H9 (cell line): Measurements from ENCODE around the gene B3GALT4. TPM values are rescaled to one million over a fixed set of nuclear protein-coding genes. Genes with fewer than 3 reads are reported as not detected.
A peak's percentile ranks its signal among the peaks of the same experiment; 100 is the strongest.

Experiments used
- DNase-seq: peaks from one replicate; pipeline ENCODE4 v3.0.0-alpha.2; 2017
- H2AFZ ChIP-seq: one replicate; pipeline ENCODE4 v1.6.1; 2013; ENCODE audit warnings: mild to moderate bottlenecking, low read length, control low read depth, moderate library complexity
- H2AK5ac ChIP-seq: 2 replicates; pipeline ENCODE4 v1.6.1; 2013; ENCODE audit warnings: low read length, control low read depth, mixed read lengths; ENCODE audit not compliant: insufficient read length
- H2BK120ac ChIP-seq: one replicate; pipeline ENCODE4 v1.6.1; 2013; ENCODE audit warnings: low read depth, mild to moderate bottlenecking, low read length, control low read depth, inconsistent platforms; ENCODE audit not compliant: poor library complexity, severe bottlenecking
- H2BK12ac ChIP-seq: 2 replicates; pipeline ENCODE4 v1.6.1; 2013; ENCODE audit warnings: low read length, control low read depth, mixed read lengths, low read depth; ENCODE audit not compliant: insufficient read length
- H2BK15ac ChIP-seq: 2 replicates; pipeline ENCODE4 v1.6.1; 2013; ENCODE audit warnings: low read depth, low read length, control low read depth
- H2BK20ac ChIP-seq: one replicate; pipeline ENCODE4 v1.6.1; 2013; ENCODE audit warnings: low read depth, mild to moderate bottlenecking, low read length, control low read depth, inconsistent platforms; ENCODE audit not compliant: poor library complexity, severe bottlenecking
- H2BK5ac ChIP-seq: 2 replicates; pipeline ENCODE4 v1.6.1; 2013; ENCODE audit warnings: low read length, control low read depth, mixed read lengths; ENCODE audit not compliant: insufficient read length
- H3K14ac ChIP-seq: 2 replicates; pipeline ENCODE4 v1.6.1; 2013; ENCODE audit warnings: low read length, control low read depth; ENCODE audit not compliant: insufficient read depth
- H3K18ac ChIP-seq: 2 replicates; pipeline ENCODE4 v1.6.1; 2013; ENCODE audit warnings: low read depth, mild to moderate bottlenecking, mixed read lengths, low read length, control low read depth; ENCODE audit not compliant: insufficient read length
- H3K23ac ChIP-seq: 2 replicates; pipeline ENCODE4 v1.6.1; 2013; ENCODE audit warnings: low read length, control low read depth, mixed read lengths, low read depth; ENCODE audit not compliant: insufficient read length
- H3K23me2 ChIP-seq: 2 replicates; pipeline ENCODE4 v1.6.1; 2013; ENCODE audit warnings: low read depth, mild to moderate bottlenecking, mixed read lengths, low read length, control low read depth; ENCODE audit not compliant: insufficient read length, poor library complexity, severe bottlenecking
- H3K27ac ChIP-seq: 2 replicates; pipeline ENCODE4 v1.5.1; 2013; ENCODE audit warnings: low read length, control low read depth, mixed read lengths, low read depth; ENCODE audit not compliant: insufficient read length
- H3K27me3 ChIP-seq: 2 replicates; pipeline ENCODE4 v1.6.1; 2013; ENCODE audit warnings: low read length, control low read depth, inconsistent platforms; ENCODE audit not compliant: insufficient read depth
- H3K4ac ChIP-seq: 2 replicates; pipeline ENCODE4 v1.6.1; 2013; ENCODE audit warnings: low read depth, mild to moderate bottlenecking, control low read depth, inconsistent platforms, low read length, moderate library complexity
- H3K4me1 ChIP-seq: 2 replicates; pipeline ENCODE4 v1.6.1; 2013; ENCODE audit warnings: low read length, control low read depth, inconsistent platforms; ENCODE audit not compliant: insufficient read depth
- H3K4me2 ChIP-seq: 2 replicates; pipeline ENCODE4 v1.6.1; 2013; ENCODE audit warnings: low read length, control low read depth, mixed read lengths; ENCODE audit not compliant: insufficient read length, insufficient read depth
- H3K56ac ChIP-seq: 2 replicates; pipeline ENCODE4 v1.6.1; 2013; ENCODE audit warnings: low read depth, mild to moderate bottlenecking, mixed read lengths, low read length, control low read depth; ENCODE audit not compliant: insufficient read length
- H3K79me1 ChIP-seq: 2 replicates; pipeline ENCODE4 v1.6.1; 2013; ENCODE audit warnings: low read depth, mild to moderate bottlenecking, moderate library complexity, low read length, control low read depth, inconsistent platforms; ENCODE audit not compliant: insufficient read depth, poor library complexity, severe bottlenecking
- H3K79me2 ChIP-seq: 2 replicates; pipeline ENCODE4 v1.6.1; 2013; ENCODE audit warnings: low read length, control low read depth, inconsistent platforms; ENCODE audit not compliant: insufficient read depth
- H3K9ac ChIP-seq: 2 replicates; pipeline ENCODE4 v1.6.1; 2013; ENCODE audit warnings: low read length, control low read depth, mixed read lengths; ENCODE audit not compliant: insufficient read length; ENCODE audit errors: extremely low read depth
- H3K9me3 ChIP-seq: one replicate; pipeline ENCODE4 v1.6.1; 2013; ENCODE audit warnings: low read depth, low read length, inconsistent platforms; ENCODE audit not compliant: control insufficient read depth
- H3T11ph ChIP-seq: one replicate; pipeline ENCODE4 v1.6.1; 2013; ENCODE audit warnings: mild to moderate bottlenecking, low read length, control low read depth, inconsistent platforms
- H4K20me1 ChIP-seq: one replicate; pipeline ENCODE4 v1.6.1; 2013; ENCODE audit not compliant: control insufficient read depth, insufficient read length, insufficient read depth
- H4K5ac ChIP-seq: 2 replicates; pipeline ENCODE4 v1.6.1; 2013; ENCODE audit warnings: low read depth, mild to moderate bottlenecking, mixed read lengths, low read length, control low read depth; ENCODE audit not compliant: insufficient read length
- H4K8ac ChIP-seq: replicated peaks from 2 replicates; pipeline ENCODE4 v1.6.1; 2013; ENCODE audit warnings: low read length, control low read depth, mixed read lengths, low read depth; ENCODE audit not compliant: insufficient read length
- H4K91ac ChIP-seq: 2 replicates; pipeline ENCODE4 v1.6.1; 2013; ENCODE audit warnings: low read depth, mild to moderate bottlenecking, moderate library complexity, mixed read lengths, low read length, control low read depth; ENCODE audit not compliant: insufficient read length
- H3K27ac Mint-ChIP-seq, 3 experiments: 2 replicates in 2 of 3; 3 replicates in 1 of 3; pipeline ENCODE4 v1.8.0; 2020 to 2021; ENCODE audit warnings: mixed read lengths in 3 of 3, mild to moderate bottlenecking in 1 of 3, moderate library complexity in 1 of 3
- H3K27me3 Mint-ChIP-seq: 2 replicates; pipeline ENCODE4 v1.8.0; 2021; ENCODE audit warnings: low read depth, mild to moderate bottlenecking, moderate library complexity, mixed read lengths
- H3K36me3 Mint-ChIP-seq, 3 experiments: 2 replicates in 2 of 3; 3 replicates in 1 of 3; pipeline ENCODE4 v1.8.0; 2020 to 2021; ENCODE audit warnings: low read depth in 3 of 3, mixed read lengths in 3 of 3; ENCODE audit not compliant: insufficient read depth in 1 of 3
- H3K4me1 Mint-ChIP-seq, 2 experiments: 2 replicates each; pipeline ENCODE4 v1.8.0; 2020; ENCODE audit warnings: mixed read lengths in 2 of 2
- H3K4me3 Mint-ChIP-seq, 2 experiments: 2 replicates in 1 of 2; 3 replicates in 1 of 2; pipeline ENCODE4 v1.8.0; 2020 to 2021; ENCODE audit warnings: mild to moderate bottlenecking in 2 of 2, mixed read lengths in 2 of 2, moderate library complexity in 1 of 2
- H3K9me3 Mint-ChIP-seq, 2 experiments: 2 replicates in 1 of 2; 3 replicates in 1 of 2; pipeline ENCODE4 v1.8.0; 2020; ENCODE audit warnings: mild to moderate bottlenecking in 2 of 2, mixed read lengths in 2 of 2, moderate library complexity in 1 of 2
- WGBS: extraction: QIAGEN DNeasy Blood & Tissue Kit; methylation state at CpG from one replicate; pipeline ENCODE4 v1.1.7; 2013; ENCODE audit warnings: missing lambda C conversion rate, low lambda C conversion rate, mixed read lengths; ENCODE audit not compliant: insufficient read length; ENCODE audit errors: extremely low coverage; 5-methylcytosine and 5-hydroxymethylcytosine counted together
- total RNA-seq: library from RNA; stranded (reverse); gene quantifications from 2 replicates; pipeline ENCODE4 v1.2.1, GENCODE V29; 2021
- TF ChIP-seq, protein P1 (sequence below): fragments of 200-600 bp; sonication (generic); conservative IDR thresholded peaks from 3 replicates; pipeline ENCODE4 v1.8.0; 2021; ENCODE audit warnings: antibody characterized with exemption, mild to moderate bottlenecking

The B3GALT4 gene
- total RNA-seq, 1 experiment from 2014 or later, result 3.2 TPM

DNA sequence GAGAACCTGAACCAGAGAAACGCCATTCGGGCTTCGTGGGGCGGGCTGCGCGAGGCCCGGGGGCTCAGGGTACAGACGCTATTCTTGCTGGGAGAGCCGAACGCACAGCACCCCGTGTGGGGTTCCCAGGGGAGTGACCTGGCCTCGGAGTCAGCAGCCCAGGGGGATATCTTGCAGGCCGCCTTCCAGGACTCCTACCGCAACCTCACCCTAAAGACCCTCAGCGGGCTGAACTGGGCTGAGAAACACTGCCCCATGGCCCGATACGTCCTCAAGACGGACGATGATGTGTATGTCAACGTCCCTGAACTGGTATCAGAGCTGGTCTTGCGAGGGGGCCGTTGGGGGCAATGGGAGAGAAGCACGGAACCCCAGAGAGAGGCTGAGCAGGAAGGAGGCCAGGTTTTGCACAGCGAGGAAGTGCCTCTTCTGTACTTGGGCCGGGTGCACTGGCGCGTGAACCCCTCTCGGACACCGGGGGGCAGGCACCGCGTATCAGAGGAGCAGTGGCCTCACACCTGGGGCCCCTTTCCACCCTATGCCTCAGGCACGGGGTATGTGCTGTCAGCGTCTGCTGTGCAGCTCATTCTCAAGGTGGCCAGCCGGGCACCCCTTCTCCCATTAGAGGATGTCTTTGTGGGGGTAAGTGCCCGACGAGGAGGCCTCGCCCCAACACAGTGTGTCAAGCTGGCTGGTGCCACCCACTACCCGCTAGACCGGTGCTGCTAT lies 904 bp downstream of the B3GALT4 start:
- no peak overlapping the region for H2BK20ac ChIP-seq
- H3K27me3 ChIP-seq, result no peaks in the 10 kb centered on the region
- H3K14ac ChIP-seq, result no peak overlapping the region; the same call in 1 of the 2 replicates
- no peaks in the 10 kb centered on the region for H4K20me1 ChIP-seq
- H3K79me1 ChIP-seq, result no peaks in the 10 kb centered on the region
- peaks cover 11% of the 10 kb centered on the region for H3K23me2 ChIP-seq
- no peak overlapping the region for H4K91ac ChIP-seq
- H4K5ac ChIP-seq, result no peak overlapping the region
- H3K9ac ChIP-seq, result peak overlapping the region; percentile 16
- Mint-ChIP-seq H3K4me1 (peaks cover 39 to 47% of the 10 kb centered on the region in 2 experiments), H3K27me3 (no peaks in the 10 kb centered on the region), H3K4me3 (peak overlapping the region; percentile 78 to 92), H3K27ac (peak overlapping the region; percentile 86 to 99 (median 95); a peak in 5 of 7 replicates), H3K9me3 (no peaks in the 10 kb centered on the region), H3K36me3 (peaks cover 34 to 80% (median 58%) of the 10 kb centered on the region in 3 experiments)
- H3K56ac ChIP-seq, result no peak overlapping the region
- H3K4me2 ChIP-seq, result peak overlapping the region; percentile 85
- no peaks in the 10 kb centered on the region for H3K9me3 ChIP-seq
- H2AK5ac ChIP-seq, result no peak overlapping the region
- no peaks in the 10 kb centered on the region; the same call in 1 of the 2 replicates for H3K4me1 ChIP-seq
- H2AFZ ChIP-seq, result no peak overlapping the region
- no peak overlapping the region for H2BK12ac ChIP-seq
- H3K79me2 ChIP-seq, result peaks cover 15% of the 10 kb centered on the region; the same call in 1 of the 2 replicates
- H2BK15ac ChIP-seq, result no peak overlapping the region
- H3K23ac ChIP-seq, result no peak overlapping the region
- TF ChIP-seq, protein P1, sequence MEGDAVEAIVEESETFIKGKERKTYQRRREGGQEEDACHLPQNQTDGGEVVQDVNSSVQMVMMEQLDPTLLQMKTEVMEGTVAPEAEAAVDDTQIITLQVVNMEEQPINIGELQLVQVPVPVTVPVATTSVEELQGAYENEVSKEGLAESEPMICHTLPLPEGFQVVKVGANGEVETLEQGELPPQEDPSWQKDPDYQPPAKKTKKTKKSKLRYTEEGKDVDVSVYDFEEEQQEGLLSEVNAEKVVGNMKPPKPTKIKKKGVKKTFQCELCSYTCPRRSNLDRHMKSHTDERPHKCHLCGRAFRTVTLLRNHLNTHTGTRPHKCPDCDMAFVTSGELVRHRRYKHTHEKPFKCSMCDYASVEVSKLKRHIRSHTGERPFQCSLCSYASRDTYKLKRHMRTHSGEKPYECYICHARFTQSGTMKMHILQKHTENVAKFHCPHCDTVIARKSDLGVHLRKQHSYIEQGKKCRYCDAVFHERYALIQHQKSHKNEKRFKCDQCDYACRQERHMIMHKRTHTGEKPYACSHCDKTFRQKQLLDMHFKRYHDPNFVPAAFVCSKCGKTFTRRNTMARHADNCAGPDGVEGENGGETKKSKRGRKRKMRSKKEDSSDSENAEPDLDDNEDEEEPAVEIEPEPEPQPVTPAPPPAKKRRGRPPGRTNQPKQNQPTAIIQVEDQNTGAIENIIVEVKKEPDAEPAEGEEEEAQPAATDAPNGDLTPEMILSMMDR, result peak; percentile 22; the same call in 1 of the 3 replicates
- H3T11ph ChIP-seq, result no peak overlapping the region
- H2BK120ac ChIP-seq, result no peak overlapping the region
- no peak overlapping the region for H3K4ac ChIP-seq
- H3K27ac ChIP-seq, result no peak overlapping the region
- no peak overlapping the region for H2BK5ac ChIP-seq
- H3K18ac ChIP-seq, result no peak overlapping the region
- no CpG with 5 or more reads among the region's 39 CpGs for WGBS
- DNase-seq, result peak; percentile 49
- H4K8ac ChIP-seq, result no peak overlapping the region
